Calu3 (cell line): Measurements from ENCODE around the gene DDX52. TPM values are rescaled to one million over a fixed set of nuclear protein-coding genes. Genes with fewer than 3 reads are reported as not detected.
A peak's percentile ranks its signal among the peaks of the same experiment; 100 is the strongest.
"Not testable (repeated sequence)": the region's sequence is repeated elsewhere in the genome, so short reads cannot be mapped to it uniquely, and the experiment has no call there.

Experiments
- BruUV-seq: library from RNA; stranded (reverse); fragments of 400-500 nt; replicated peaks from 2 replicates; lab custom pipeline; 2021; lab: Mats Ljungman, UMichigan
- CTCF ChIA-PET: fragments of 300-600 bp; sonication (Branson Sonifier 250); formaldehyde crosslinking; loops from one replicate; lab custom pipeline; 2022; ENCODE audit warnings: antibody characterized with exemption; lab: Charles Lee
- DNase-seq: peaks from one replicate; pipeline ENCODE4 v3.0.0; 2022
- H3K27ac Mint-ChIP-seq: one replicate; pipeline ENCODE4 v1.8.0; 2022; ENCODE audit warnings: mixed read lengths; ENCODE audit not compliant: unreplicated experiment
- H3K27me3 Mint-ChIP-seq: one replicate; pipeline ENCODE4 v1.8.0; 2022; ENCODE audit warnings: mixed read lengths; ENCODE audit not compliant: unreplicated experiment
- H3K36me3 Mint-ChIP-seq: one replicate; pipeline ENCODE4 v1.8.0; 2022; ENCODE audit warnings: mild to moderate bottlenecking, moderate library complexity, mixed read lengths; ENCODE audit not compliant: insufficient read depth, unreplicated experiment
- H3K4me1 Mint-ChIP-seq: one replicate; pipeline ENCODE4 v1.8.0; 2022; ENCODE audit warnings: mild to moderate bottlenecking, low read depth, mixed read lengths; ENCODE audit not compliant: unreplicated experiment
- H3K4me3 Mint-ChIP-seq: one replicate; pipeline ENCODE4 v1.8.0; 2022; ENCODE audit warnings: mild to moderate bottlenecking, low read depth, moderate library complexity, mixed read lengths; ENCODE audit not compliant: unreplicated experiment
- H3K9me3 Mint-ChIP-seq: one replicate; pipeline ENCODE4 v1.8.0; 2022; ENCODE audit warnings: low read depth, mixed read lengths; ENCODE audit not compliant: unreplicated experiment
- CTCF ChIP-seq: fragments of 200-600 bp; IDR thresholded peaks from one replicate; pipeline ENCODE4 v1.8.0; 2022; ENCODE audit warnings: antibody characterized with exemption; ENCODE audit not compliant: unreplicated experiment
- intact Hi-C: fragments of 100-400 bp; cut with micrococcal nuclease; formaldehyde crosslinking; loops from one replicate; pipeline ENCODE4 v1.10.0; 2022; ENCODE audit not compliant: unreplicated experiment
- total RNA-seq: library from RNA; stranded (reverse); gene quantifications from 2 replicates; pipeline ENCODE4 v1.2.3, GENCODE V29; 2022

The DDX52 gene
- total RNA-seq, 1 experiment from 2014 or later: 137 TPM

GRCh38 chr17:37614823-37615222 is 28.4 kb downstream of the DDX52 start:
- CTCF ChIA-PET: interaction anchor here (0.6 kb wide), 1 partner anchor 1847 kb away, joined by 3 read pairs; no protein-coding TSS in a partner anchor

GRCh38 chr17:37614391-37614790 is 28.9 kb downstream of the DDX52 start:
- Mint-ChIP-seq H3K27ac (no peak overlapping the region), H3K4me3 (no peak overlapping the region), H3K9me3 (no peaks in the 10 kb centered on the region), H3K27me3 (no peaks in the 10 kb centered on the region), H3K36me3 (peaks cover 65% of the 10 kb centered on the region), H3K4me1 (peaks cover 7% of the 10 kb centered on the region)
- no TSS peak for BruUV-seq
- TF ChIP-seq CTCF: no peak
- intact Hi-C loops: no loop called here
- no peak for DNase-seq
- CTCF ChIA-PET: interaction anchor here (0.6 kb wide), 2 partner anchors 27 to 1847 kb away, joined by 3 read pairs; no protein-coding TSS in a partner anchor

More at GRCh38 chr17:37614823-37615222, 28.4 kb downstream of the DDX52 start:
- H3K9me3 Mint-ChIP-seq: no peaks in the 10 kb centered on the region
- peaks cover 65% of the 10 kb centered on the region for H3K36me3 Mint-ChIP-seq
- H3K4me3 Mint-ChIP-seq: no peak overlapping the region
- no TSS peak for BruUV-seq
- H3K27ac Mint-ChIP-seq: no peak overlapping the region
- intact Hi-C loops: no loop called here
- no peaks in the 10 kb centered on the region for H3K27me3 Mint-ChIP-seq
- H3K4me1 Mint-ChIP-seq: peaks cover 3% of the 10 kb centered on the region
- DNase-seq: no peak
- no peak for TF ChIP-seq CTCF

GRCh38 chr17:37610971-37611370 is 32.3 kb downstream of the DDX52 start:
- no peak for DNase-seq
- H3K9me3 Mint-ChIP-seq: no peaks in the 10 kb centered on the region
- no TSS peak for BruUV-seq
- CTCF ChIA-PET: interaction anchor here (1.0 to 1.9 kb wide), 3 partner anchors 33 to 205 kb away, joined by 3 to 4 read pairs (median 3); no protein-coding TSS in a partner anchor
- intact Hi-C loops: no loop called here
- no peak for TF ChIP-seq CTCF
- no peak overlapping the region for H3K4me3 Mint-ChIP-seq
- H3K27ac Mint-ChIP-seq: peak overlapping the region; percentile 21
- no peaks in the 10 kb centered on the region for H3K27me3 Mint-ChIP-seq
- H3K4me1 Mint-ChIP-seq: peaks cover 28% of the 10 kb centered on the region
- peaks cover 78% of the 10 kb centered on the region for H3K36me3 Mint-ChIP-seq

- peaks cover 34% of the 10 kb centered on the region for H3K4me1 Mint-ChIP-seq
- DNase-seq, H3K27me3 Mint-ChIP-seq, H3K9me3 Mint-ChIP-seq, intact Hi-C loops, BruUV-seq: not testable (repeated sequence)
- peaks cover 77% of the 10 kb centered on the region for H3K36me3 Mint-ChIP-seq
- peak overlapping the region; percentile 94 for H3K27ac Mint-ChIP-seq
- CTCF ChIA-PET: interaction anchor here (0.6 to 2.3 kb wide), 16 partner anchors 8 to 1757 kb away, joined by 3 to 21 read pairs (median 5); partner anchors contain the start of gene DDX52
- H3K4me3 Mint-ChIP-seq: peak overlapping the region; percentile 97
These were observed 33.2 kb downstream of the DDX52 start for GRCh38 chr17:37610041-37610420.
